ENCODE measurements around the gene TSPAN5.
A peak's percentile ranks its signal among the peaks of the same experiment; 100 is the strongest.

Gene TSPAN5

GRCh38 chr4:98434816-98435215 is 223.6 kb downstream of the TSPAN5 start:
- no peak for DNase-seq

GRCh38 chr4:98433691-98434090 is 224.7 kb downstream of the TSPAN5 start:
- DNase-seq = peak; percentile 13

- DNase-seq = peak; percentile 79
These were observed 227.6 kb downstream of the TSPAN5 start for GRCh38 chr4:98430708-98431403.

- DNase-seq = no peak
These were observed 235.4 kb downstream of the TSPAN5 start for GRCh38 chr4:98423009-98423408.

GRCh38 chr4:98421111-98421510 is 237.3 kb downstream of the TSPAN5 start:
- peak; percentile 80 for DNase-seq
